Smooth muscle cell (in vitro differentiated cells): Measurements from ENCODE around the gene ITPKB. TPM values are rescaled to one million over a fixed set of nuclear protein-coding genes. Genes with fewer than 3 reads are reported as not detected.
"Not testable (repeated sequence)": the region's sequence is repeated elsewhere in the genome, so short reads cannot be mapped to it uniquely, and the experiment has no call there.

Source experiments
- DNase-seq: peaks from one replicate; lab custom pipeline; 2025; ENCODE audit not compliant: unreplicated experiment; lab: John Stamatoyannopoulos, UW
- H2AFZ ChIP-seq: fragments of 200-600 bp; sonication (generic); 2 replicates; pipeline ENCODE4 v1.6.0; 2016; ENCODE audit warnings: antibody characterized with exemption, low read depth, mild to moderate bottlenecking
- H3F3A ChIP-seq: fragments of 200-600 bp; sonication (generic); 2 replicates; pipeline ENCODE4 v1.6.0; 2017; ENCODE audit warnings: antibody characterized with exemption, low read depth
- H3K27ac ChIP-seq: fragments of 200-600 bp; sonication (generic); 2 replicates; pipeline ENCODE4 v1.5.1; 2016; ENCODE audit warnings: low read depth, mild to moderate bottlenecking
- H3K27me3 ChIP-seq: fragments of 200-600 bp; sonication (generic); 2 replicates; pipeline ENCODE4 v1.6.1; 2016; ENCODE audit warnings: low read depth, mild to moderate bottlenecking
- H3K36me3 ChIP-seq: fragments of 200-600 bp; sonication (generic); 2 replicates; pipeline ENCODE4 v1.5.1; 2016; ENCODE audit warnings: low read depth
- H3K4me1 ChIP-seq: fragments of 200-600 bp; sonication (generic); 2 replicates; pipeline ENCODE4 v1.5.1; 2016; ENCODE audit warnings: low read depth
- H3K4me2 ChIP-seq: fragments of 200-600 bp; sonication (generic); 2 replicates; pipeline ENCODE4 v1.6.0; 2016; ENCODE audit warnings: mild to moderate bottlenecking
- H3K4me3 ChIP-seq: fragments of 200-600 bp; sonication (generic); 2 replicates; pipeline ENCODE4 v1.5.1; 2016; ENCODE audit warnings: mild to moderate bottlenecking
- H3K79me2 ChIP-seq: fragments of 200-600 bp; sonication (generic); 2 replicates; pipeline ENCODE4 v1.6.0; 2016; ENCODE audit warnings: low read depth, mild to moderate bottlenecking
- H3K9ac ChIP-seq: fragments of 200-600 bp; sonication (generic); 2 replicates; pipeline ENCODE4 v1.6.0; 2016; ENCODE audit warnings: low read depth
- H3K9me3 ChIP-seq: fragments of 200-600 bp; sonication (generic); replicated peaks from 2 replicates; pipeline ENCODE4 v1.5.1; 2016; ENCODE audit warnings: low read depth
- H4K20me1 ChIP-seq: fragments of 200-600 bp; sonication (generic); 2 replicates; pipeline ENCODE4 v1.6.0; 2016; ENCODE audit warnings: low read depth
- WGBS: methylation state at CpG from one replicate; pipeline ENCODE4 v1.1.7; 2016; ENCODE audit warnings: low lambda C conversion rate; 5-methylcytosine and 5-hydroxymethylcytosine counted together
- polyA plus RNA-seq: library from polyadenylated mRNA; unstranded; fragments of >200 nt; fragmentation: Nextera tagmentation; extraction: Ambion mirVana; gene quantifications from 2 replicates; pipeline ENCODE4 v1.2.1, GENCODE V29; 2016
- total RNA-seq: library from RNA; depleted of rRNA; stranded (reverse); fragments of >200 nt; gene quantifications from 2 replicates; pipeline ENCODE4 v1.2.3, GENCODE V29; 2014
- TF ChIP-seq, protein P1 (sequence below): fragments of 200-600 bp; sonication (generic); IDR thresholded peaks from 2 replicates; pipeline ENCODE4 v1.5.1; 2017; ENCODE audit warnings: borderline replicate concordance, mild to moderate bottlenecking, antibody characterized with exemption; ENCODE audit not compliant: insufficient read depth, poor library complexity, severe bottlenecking

Gene ITPKB
- total and polyA plus RNA-seq, 2 experiments from 2014 or later: 8.9 to 11.4 TPM

DNA sequence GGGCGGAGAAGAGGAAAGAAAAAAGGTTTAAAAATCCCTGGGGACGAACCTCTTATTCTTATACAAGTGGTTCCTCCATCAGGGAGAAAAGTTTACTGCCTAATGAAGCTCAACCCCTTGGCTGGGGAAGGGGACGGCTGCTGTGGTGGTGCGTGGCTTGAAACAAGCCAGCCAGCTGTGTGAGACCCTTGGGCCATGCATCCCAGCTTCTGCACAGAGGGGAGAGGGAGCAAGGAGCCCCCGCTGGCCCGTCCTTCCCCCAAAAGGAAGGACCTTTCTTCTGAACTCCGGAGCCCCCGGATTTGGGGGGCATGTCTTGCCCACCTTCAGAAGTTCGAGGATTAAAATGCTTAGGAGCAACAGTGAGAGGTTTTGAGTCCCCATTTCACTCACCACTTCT is 123.2 kb downstream of the ITPKB start:
- no peak overlapping the region for H3K4me3 ChIP-seq
- TF ChIP-seq, protein P1, sequence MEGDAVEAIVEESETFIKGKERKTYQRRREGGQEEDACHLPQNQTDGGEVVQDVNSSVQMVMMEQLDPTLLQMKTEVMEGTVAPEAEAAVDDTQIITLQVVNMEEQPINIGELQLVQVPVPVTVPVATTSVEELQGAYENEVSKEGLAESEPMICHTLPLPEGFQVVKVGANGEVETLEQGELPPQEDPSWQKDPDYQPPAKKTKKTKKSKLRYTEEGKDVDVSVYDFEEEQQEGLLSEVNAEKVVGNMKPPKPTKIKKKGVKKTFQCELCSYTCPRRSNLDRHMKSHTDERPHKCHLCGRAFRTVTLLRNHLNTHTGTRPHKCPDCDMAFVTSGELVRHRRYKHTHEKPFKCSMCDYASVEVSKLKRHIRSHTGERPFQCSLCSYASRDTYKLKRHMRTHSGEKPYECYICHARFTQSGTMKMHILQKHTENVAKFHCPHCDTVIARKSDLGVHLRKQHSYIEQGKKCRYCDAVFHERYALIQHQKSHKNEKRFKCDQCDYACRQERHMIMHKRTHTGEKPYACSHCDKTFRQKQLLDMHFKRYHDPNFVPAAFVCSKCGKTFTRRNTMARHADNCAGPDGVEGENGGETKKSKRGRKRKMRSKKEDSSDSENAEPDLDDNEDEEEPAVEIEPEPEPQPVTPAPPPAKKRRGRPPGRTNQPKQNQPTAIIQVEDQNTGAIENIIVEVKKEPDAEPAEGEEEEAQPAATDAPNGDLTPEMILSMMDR: no peak
- H3K4me2 ChIP-seq: no peak overlapping the region
- H3K27me3 ChIP-seq: no peaks in the 10 kb centered on the region
- no peak overlapping the region for H2AFZ ChIP-seq
- DNase-seq: no peak
- no peak overlapping the region for H3K27ac ChIP-seq
- WGBS: 94% methylated on average over 9 of the region's 9 CpGs
- no peaks in the 10 kb centered on the region for H3K4me1 ChIP-seq
- H3K9ac ChIP-seq: no peak overlapping the region
- no peaks in the 10 kb centered on the region for H3K36me3 ChIP-seq
- no peaks in the 10 kb centered on the region for H4K20me1 ChIP-seq
- H3K9me3 ChIP-seq: no peaks in the 10 kb centered on the region
- H3K79me2 ChIP-seq: no peaks in the 10 kb centered on the region
- H3F3A ChIP-seq: no peaks in the 10 kb centered on the region

DNA sequence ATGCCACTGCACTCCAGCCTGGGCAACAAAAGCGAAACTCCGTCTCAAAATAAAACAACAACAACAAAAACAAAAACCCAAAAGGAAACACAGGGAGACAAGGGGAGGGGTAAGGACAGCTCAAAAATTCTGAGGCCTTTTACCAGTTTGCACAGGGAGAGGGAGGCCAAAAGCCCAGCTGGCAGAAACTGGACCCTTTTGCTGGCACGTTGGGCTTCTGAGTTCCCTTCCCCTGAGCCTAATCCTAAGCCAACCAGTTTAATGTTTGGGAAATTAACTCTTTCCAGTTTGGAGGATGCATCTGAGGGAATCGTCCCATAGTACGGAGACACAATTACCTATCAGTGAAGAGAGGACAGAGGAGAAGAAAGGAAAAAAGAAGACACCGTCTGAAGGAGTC is 127.1 kb downstream of the ITPKB start:
- WGBS: 85% methylated on average over 6 of the region's 6 CpGs
- H3K27me3 ChIP-seq, H3K27ac ChIP-seq, H3K79me2 ChIP-seq, H3K4me3 ChIP-seq, H3K36me3 ChIP-seq, H3K9ac ChIP-seq, H3K9me3 ChIP-seq, H3F3A ChIP-seq, H3K4me2 ChIP-seq, H4K20me1 ChIP-seq, H3K4me1 ChIP-seq, H2AFZ ChIP-seq, DNase-seq: not testable (repeated sequence)

DNA sequence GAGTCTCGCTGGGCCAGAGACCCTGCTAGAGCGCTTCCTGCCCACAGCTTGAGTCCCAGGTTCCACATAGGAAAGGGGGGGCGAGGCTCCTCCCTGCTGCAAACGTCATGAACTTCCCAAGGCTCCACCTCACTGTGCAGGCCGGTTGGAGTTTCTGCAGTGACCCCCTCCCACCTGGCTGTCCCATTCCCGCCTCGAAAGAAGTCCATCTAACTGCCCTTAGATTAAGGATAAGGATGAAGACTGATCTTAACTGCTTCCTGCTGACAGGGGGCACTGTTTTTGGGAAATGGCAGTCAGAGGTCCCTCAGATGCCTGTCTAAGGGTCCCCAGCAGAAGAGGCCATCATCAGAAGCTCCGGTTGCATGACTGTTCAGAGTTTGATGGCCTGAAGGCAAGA is 127.8 kb downstream of the ITPKB start:
- H3K4me3 ChIP-seq: no peak overlapping the region
- H2AFZ ChIP-seq: no peak overlapping the region
- no peaks in the 10 kb centered on the region for H3K9me3 ChIP-seq
- H3K36me3 ChIP-seq: no peaks in the 10 kb centered on the region
- no peaks in the 10 kb centered on the region for H3K27me3 ChIP-seq
- H3F3A ChIP-seq: no peaks in the 10 kb centered on the region
- no peak overlapping the region for H3K4me2 ChIP-seq
- no peaks in the 10 kb centered on the region for H3K79me2 ChIP-seq
- H3K27ac ChIP-seq: no peak overlapping the region
- TF ChIP-seq, protein P1: no peak
- WGBS: 67% methylated on average over 8 of the region's 8 CpGs
- no peaks in the 10 kb centered on the region for H3K4me1 ChIP-seq
- no peak overlapping the region for H3K9ac ChIP-seq
- no peak for DNase-seq
- H4K20me1 ChIP-seq: no peaks in the 10 kb centered on the region

DNA sequence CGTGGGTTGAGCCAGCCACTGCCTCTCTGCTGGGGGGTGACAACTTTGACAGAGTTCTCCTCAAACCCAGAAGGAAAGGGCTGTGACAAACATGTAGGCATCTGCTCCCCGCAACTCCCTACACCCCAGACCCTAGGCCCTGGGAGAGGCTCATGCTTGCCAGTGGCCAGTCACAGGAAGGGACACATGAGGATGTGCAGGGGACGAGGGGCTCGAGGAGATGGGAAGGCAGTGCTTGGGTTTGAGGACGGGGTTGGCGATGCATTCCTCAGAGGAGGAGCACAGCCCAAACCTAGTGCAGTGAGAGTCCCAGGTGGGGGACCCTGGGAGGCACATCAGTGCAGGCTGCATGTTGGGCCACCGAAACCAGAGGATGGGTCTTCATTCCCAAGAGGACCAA is 128.4 kb downstream of the ITPKB start:
- no peaks in the 10 kb centered on the region for H3F3A ChIP-seq
- H3K79me2 ChIP-seq: no peaks in the 10 kb centered on the region
- H3K9ac ChIP-seq: no peak overlapping the region
- H3K4me2 ChIP-seq: no peak overlapping the region
- H3K27ac ChIP-seq: no peak overlapping the region
- H3K36me3 ChIP-seq: no peaks in the 10 kb centered on the region
- H4K20me1 ChIP-seq: no peaks in the 10 kb centered on the region
- no peaks in the 10 kb centered on the region for H3K4me1 ChIP-seq
- no peaks in the 10 kb centered on the region for H3K9me3 ChIP-seq
- WGBS: 93% methylated on average over 7 of the region's 7 CpGs
- no peaks in the 10 kb centered on the region for H3K27me3 ChIP-seq
- H3K4me3 ChIP-seq: no peak overlapping the region
- no peak overlapping the region for H2AFZ ChIP-seq
- no peak for DNase-seq
- TF ChIP-seq, protein P1: no peak
